Psoas muscle (tissue), 8 donors: ENCODE measurements around the gene ENDOU. TPM values are rescaled to one million over a fixed set of nuclear protein-coding genes. Genes with fewer than 3 reads are reported as not detected.

Source experiments
- ATAC-seq, 4 donors: fragments of 200-7000 bp; cut with Tn5 transposase; one replicate each; pipeline ENCODE4 v1.9.1; 2020; ENCODE audit warnings: moderate library complexity in 3 of 4, mild to moderate bottlenecking in 2 of 4
- DNase-seq, 2 donors: peaks; one replicate each; pipeline ENCODE4 v3.0.0-alpha.2; 2020
- H3K27ac ChIP-seq: fragments of 200-600 bp; one replicate; pipeline ENCODE4 v1.8.0; 2022
- H3K27me3 ChIP-seq, 3 donors: fragments of 200-600 bp in 1 of 3; one replicate each; pipeline versions ENCODE4 v1.6.1 to v1.8.0; 2013 to 2022; ENCODE audit warnings: low read length in 2 of 3, mild to moderate bottlenecking in 2 of 3, moderate library complexity in 1 of 3; ENCODE audit not compliant: insufficient read depth in 3 of 3
- H3K36me3 ChIP-seq, 2 donors: fragments of 200-600 bp in 1 of 2; one replicate each; pipeline versions ENCODE4 v1.6.1 to v1.8.0; 2013 to 2022; ENCODE audit warnings: low read depth in 1 of 2, mild to moderate bottlenecking in 1 of 2, moderate library complexity in 1 of 2; ENCODE audit not compliant: insufficient read depth in 1 of 2
- H3K4me1 ChIP-seq: fragments of 200-600 bp; one replicate; pipeline ENCODE4 v1.8.0; 2022
- H3K4me3 ChIP-seq: fragments of 200-600 bp; one replicate; pipeline ENCODE4 v1.8.0; 2022; ENCODE audit warnings: mild to moderate bottlenecking
- H3K9me3 ChIP-seq: fragments of 200-600 bp; one replicate; pipeline ENCODE4 v1.8.0; 2022
- WGBS, 3 donors: extraction: QIAGEN DNeasy Blood & Tissue Kit; methylation state at CpG; one replicate each; pipeline versions ENCODE4 v1.1.6 to v1.1.7; 2013; 5-methylcytosine and 5-hydroxymethylcytosine counted together
- intact Hi-C, 2 donors: fragments of 100-400 bp; cut with DNase I; formaldehyde crosslinking; loops; one replicate each; pipeline versions ENCODE4 v1.11.0 to v1.14.2; 2022
- polyA plus RNA-seq, 3 donors: library from polyadenylated mRNA; stranded (reverse); fragments of 200-250 nt; gene quantifications; one replicate each; pipeline ENCODE4 v1.2.3, GENCODE V29; 2013
- total RNA-seq, 4 donors: library from RNA; stranded (reverse); fragmentation: NEBNext Ultra II Directional in 2 of 4; extraction: Animal tissue kit (Norgen Biotek cat#: 25700) in 2 of 4; gene quantifications; one replicate each; pipeline versions ENCODE4 v1.2.1 to v1.2.4, GENCODE V29; 2021 to 2023
- TF ChIP-seq, protein P1 (sequence below): fragments of 200-600 bp; IDR thresholded peaks from one replicate; pipeline ENCODE4 v1.8.0; 2022; ENCODE audit warnings: antibody characterized with exemption
- donor health status: healthy with polysubstance abuse.
- donor health status: DM: no; HTN: no; CAD: no; lungs with moderate emphysema.
- donor health status: Bipolar disorder and iron deficiency.
- donor health status: healthy.
- donor health status: DM: yes; HTN: yes; CAD: no.
- donor health status: DM: no; HTN: no; CAD: no.
- donor health status: DM: no; HTN: no; CAD: no.
- donor health status: DM: yes; HTN: yes; CAD: no.

ENDOU gene
- total and polyA plus RNA-seq, 7 donors = 0.13 to 0.82 (median 0.20) TPM; not detected in 3

DNA sequence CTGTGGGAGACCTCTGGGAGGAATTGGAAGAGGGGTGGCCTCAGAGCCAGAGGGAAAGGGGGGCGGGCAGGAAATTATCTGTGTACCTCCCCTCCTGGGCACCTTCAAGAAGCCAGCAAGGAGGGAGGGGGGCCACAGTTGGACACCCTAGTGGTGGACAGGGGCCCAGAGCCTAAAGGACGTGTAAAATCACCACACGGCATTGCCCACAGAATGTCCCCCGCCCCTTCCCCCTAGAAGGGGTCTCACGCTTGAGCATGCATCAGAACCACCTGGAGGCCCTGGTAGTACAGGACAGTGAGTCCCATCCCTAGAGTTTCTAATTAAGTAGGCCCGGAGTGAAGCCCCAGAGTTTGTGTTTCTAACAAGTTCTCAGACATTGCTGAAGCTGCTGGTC lies 8.2 kb downstream of the ENDOU start:
- DNase-seq (no peak), ATAC-seq (no peak)
- Histone ChIP-seq H3K9me3 (no peaks in the 10 kb centered on the region), H3K27ac (peak overlapping the region; percentile 67), H3K27me3 (no peaks in the 10 kb centered on the region), H3K4me3 (no peak overlapping the region), H3K36me3 (peaks cover 0 to 9% of the 10 kb centered on the region in 2 donors), H3K4me1 (peaks cover 27% of the 10 kb centered on the region)
- intact Hi-C loops = loop anchor here (2.0 to 5.0 kb wide), 3 partner anchors 45 to 235 kb away; no protein-coding TSS in a partner anchor
- TF ChIP-seq, protein P1, sequence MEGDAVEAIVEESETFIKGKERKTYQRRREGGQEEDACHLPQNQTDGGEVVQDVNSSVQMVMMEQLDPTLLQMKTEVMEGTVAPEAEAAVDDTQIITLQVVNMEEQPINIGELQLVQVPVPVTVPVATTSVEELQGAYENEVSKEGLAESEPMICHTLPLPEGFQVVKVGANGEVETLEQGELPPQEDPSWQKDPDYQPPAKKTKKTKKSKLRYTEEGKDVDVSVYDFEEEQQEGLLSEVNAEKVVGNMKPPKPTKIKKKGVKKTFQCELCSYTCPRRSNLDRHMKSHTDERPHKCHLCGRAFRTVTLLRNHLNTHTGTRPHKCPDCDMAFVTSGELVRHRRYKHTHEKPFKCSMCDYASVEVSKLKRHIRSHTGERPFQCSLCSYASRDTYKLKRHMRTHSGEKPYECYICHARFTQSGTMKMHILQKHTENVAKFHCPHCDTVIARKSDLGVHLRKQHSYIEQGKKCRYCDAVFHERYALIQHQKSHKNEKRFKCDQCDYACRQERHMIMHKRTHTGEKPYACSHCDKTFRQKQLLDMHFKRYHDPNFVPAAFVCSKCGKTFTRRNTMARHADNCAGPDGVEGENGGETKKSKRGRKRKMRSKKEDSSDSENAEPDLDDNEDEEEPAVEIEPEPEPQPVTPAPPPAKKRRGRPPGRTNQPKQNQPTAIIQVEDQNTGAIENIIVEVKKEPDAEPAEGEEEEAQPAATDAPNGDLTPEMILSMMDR = no peak
- WGBS, 3 donors = 69 to 82% (median 79%) methylated on average over 6 of the region's 6 CpGs

GRCh38 chr12:47715877-47716548 lies 9.3 kb downstream of the ENDOU start:
- no peak overlapping the region for H3K27ac ChIP-seq
- DNase-seq (peak; percentile 32 to 58), ATAC-seq (peak; percentile 1 to 5 (median 2))
- H3K36me3 ChIP-seq = peaks cover 0 to 9% of the 10 kb centered on the region in 2 donors
- H3K4me1 ChIP-seq = peaks cover 27% of the 10 kb centered on the region
- H3K9me3 ChIP-seq = no peaks in the 10 kb centered on the region
- no peaks in the 10 kb centered on the region for H3K27me3 ChIP-seq
- TF ChIP-seq, protein P1 = no peak
- no peak overlapping the region for H3K4me3 ChIP-seq
- WGBS, 3 donors = 75 to 83% (median 78%) methylated on average over 13 of the region's 13 CpGs
- intact Hi-C loops = loop anchor here (1.0 to 5.0 kb wide), 6 partner anchors 46 to 236 kb away; no protein-coding TSS in a partner anchor

DNA sequence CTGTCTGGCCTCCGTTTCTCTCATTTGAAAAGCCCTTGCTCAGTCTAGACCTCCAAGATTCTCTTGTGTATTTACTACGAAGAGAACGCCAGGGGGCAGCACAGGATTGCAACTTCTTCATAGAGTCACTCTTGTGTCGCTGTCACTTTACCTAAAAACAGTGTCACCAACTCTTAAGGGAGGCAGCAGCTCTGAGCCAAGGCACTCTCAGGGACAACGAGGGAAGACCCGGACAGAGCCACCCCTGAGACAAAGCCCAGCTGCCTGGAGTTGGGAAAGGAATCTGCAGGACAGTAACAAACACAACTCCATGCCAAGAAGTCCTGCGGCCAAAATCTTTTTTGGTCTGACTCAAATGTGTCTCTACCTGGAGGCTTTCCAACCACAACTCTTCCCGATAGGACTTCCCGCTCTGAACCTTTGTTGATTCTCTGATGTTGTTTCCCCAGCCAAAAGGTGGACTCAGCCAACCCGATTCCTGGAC lies 9.9 kb downstream of the ENDOU start:
- Histone ChIP-seq H3K27ac (no peak overlapping the region), H3K4me1 (peaks cover 27% of the 10 kb centered on the region), H3K4me3 (no peak overlapping the region), H3K36me3 (peaks cover 0 to 9% of the 10 kb centered on the region in 2 donors), H3K27me3 (no peaks in the 10 kb centered on the region), H3K9me3 (no peaks in the 10 kb centered on the region)
- DNase-seq = peak; percentile 76 to 84
- ATAC-seq = peak; percentile 79 to 88 (median 86)
- intact Hi-C loops = loop anchor here (1.0 to 5.0 kb wide), 5 partner anchors 47 to 237 kb away; no protein-coding TSS in a partner anchor
- TF ChIP-seq, protein P1 = peak; percentile 80
- 4 to 6% (median 6%) methylated on average over 10 of the region's 10 CpGs for WGBS, 3 donors

DNA sequence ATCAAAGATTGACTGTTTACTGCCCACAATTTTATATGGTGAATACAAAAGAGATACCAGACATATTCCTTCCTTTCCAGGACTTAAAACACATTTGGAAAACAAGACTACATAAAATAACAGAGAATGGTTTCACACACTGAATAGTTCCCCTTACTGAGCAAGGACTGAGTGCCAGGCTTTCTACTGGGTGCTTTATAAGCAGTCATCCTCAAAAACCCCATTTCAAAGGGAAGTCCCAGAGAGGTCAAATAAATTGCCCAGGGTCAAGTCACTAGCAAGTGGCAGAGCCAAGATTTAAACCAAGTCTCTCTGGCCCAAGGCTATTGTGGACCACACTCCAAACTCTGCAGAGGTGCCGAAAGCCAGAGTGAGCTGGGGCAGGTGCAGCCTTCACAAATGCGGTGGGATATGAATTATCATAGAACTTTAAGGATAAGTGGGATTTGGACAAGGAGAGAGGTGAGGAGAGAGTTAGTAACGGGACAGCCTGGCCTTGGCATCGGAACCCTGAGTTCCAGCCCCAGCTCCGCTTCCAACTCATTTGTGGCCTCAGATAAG lies 10.4 kb downstream of the ENDOU start:
- intact Hi-C loops = loop anchor here (1.0 to 5.0 kb wide), 5 partner anchors 47 to 237 kb away; no protein-coding TSS in a partner anchor
- no peaks in the 10 kb centered on the region for H3K9me3 ChIP-seq
- TF ChIP-seq, protein P1 = no peak
- no peak overlapping the region for H3K27ac ChIP-seq
- H3K36me3 ChIP-seq = peaks cover 0 to 8% of the 10 kb centered on the region in 2 donors
- no peak for DNase-seq
- WGBS, 3 donors = 14 to 21% (median 17%) methylated on average over 5 of the region's 5 CpGs
- ATAC-seq = peak in 1 of 4 donors; percentile 1
- peaks cover 27% of the 10 kb centered on the region for H3K4me1 ChIP-seq
- no peak overlapping the region for H3K4me3 ChIP-seq
- H3K27me3 ChIP-seq = no peaks in the 10 kb centered on the region
